GM18507 (cell line): ENCODE data around the gene NFYC.

ENCODE experiments used
- DNase-seq: peaks from one replicate; pipeline ENCODE4 v3.0.0; 2011; ENCODE audit warnings: low read depth; ENCODE audit not compliant: insufficient read length; ENCODE audit errors: extremely low spot score
- FAIRE-seq: peaks from 2 replicates; lab custom pipeline; 2011; peaks lifted over from hg19 to GRCh38; lab: Jason Lieb, UNC

NFYC gene

GRCh38 chr1:40788561-40789341 lies 97.2 kb downstream of the NFYC start:
- FAIRE-seq (no peak), DNase-seq (no peak)

GRCh38 chr1:40789342-40789598 lies 97.8 kb downstream of the NFYC start:
- no peak for FAIRE-seq
- no peak for DNase-seq

- FAIRE-seq (no peak), DNase-seq (no peak)
These were observed 98.3 kb downstream of the NFYC start for GRCh38 chr1:40789661-40790430.

- no peak for FAIRE-seq
- DNase-seq: no peak
These were observed 100.5 kb downstream of the NFYC start for GRCh38 chr1:40792036-40792435.

DNA sequence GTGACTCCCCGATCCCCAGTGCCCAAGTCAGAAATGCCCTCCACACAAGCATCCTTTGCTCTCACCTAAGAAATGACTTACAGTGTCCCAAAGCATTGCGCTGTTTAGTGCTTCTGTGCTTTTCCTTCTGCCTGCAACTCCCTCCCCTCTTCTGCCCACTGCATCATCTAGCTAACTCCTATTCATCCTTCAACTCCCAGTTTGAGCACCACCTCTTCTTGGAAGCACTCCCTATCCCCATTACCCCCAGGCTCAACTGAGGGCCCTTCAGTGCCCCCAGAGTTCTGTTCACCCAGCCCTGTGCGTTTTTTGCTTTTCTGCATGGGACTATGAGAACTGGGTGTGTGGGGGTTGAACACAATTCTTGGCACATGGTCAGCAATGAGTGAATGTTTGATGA lies 102.1 kb downstream of the NFYC start:
- DNase-seq (no peak), FAIRE-seq (no peak)

GRCh38 chr1:40794048-40794447 lies 102.5 kb downstream of the NFYC start:
- no peak for FAIRE-seq

GRCh38 chr1:40794974-40795715 lies 103.6 kb downstream of the NFYC start:
- peak; percentile 47 for FAIRE-seq
- no peak for DNase-seq

More at GRCh38 chr1:40794048-40794447, 102.5 kb downstream of the NFYC start:
- DNase-seq: no peak

- FAIRE-seq: peak; percentile 59
- DNase-seq: no peak
These were observed 104.5 kb downstream of the NFYC start for GRCh38 chr1:40795811-40796586.

DNA sequence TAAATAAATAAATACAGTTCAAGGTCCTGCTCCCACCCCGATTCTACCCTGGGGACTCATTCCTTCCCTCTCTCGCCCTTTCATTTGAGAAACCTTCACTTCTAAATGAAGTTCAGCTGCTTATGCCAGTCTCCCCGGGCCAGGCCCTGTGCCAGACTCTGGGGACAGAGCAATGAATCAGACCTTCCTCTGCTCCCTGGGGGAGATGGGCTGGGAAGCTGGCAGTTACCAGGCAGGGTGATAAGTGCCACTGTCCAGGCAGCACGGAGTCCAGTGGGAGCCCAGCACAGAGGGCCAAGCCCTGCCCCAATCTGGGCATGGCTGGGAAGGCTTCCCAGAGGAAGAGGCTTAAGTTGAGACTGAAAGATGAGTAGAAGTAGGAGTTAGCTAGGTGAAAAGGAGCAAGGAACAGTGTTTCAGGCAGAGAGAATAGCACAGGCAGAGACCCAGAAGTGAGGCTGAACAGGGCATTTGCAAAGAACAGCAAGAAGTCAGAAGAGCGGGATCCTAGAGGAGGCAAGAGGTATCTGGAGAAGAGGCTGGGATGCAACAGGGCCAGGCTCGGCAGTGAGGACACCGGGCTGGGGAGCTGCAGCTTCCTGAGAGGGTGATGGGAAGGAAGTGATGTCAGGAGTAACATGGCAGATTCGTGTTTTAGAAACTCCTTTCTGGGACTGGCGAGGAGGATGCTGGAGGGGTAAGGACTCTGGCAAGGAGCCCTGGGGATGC lies 105.6 kb downstream of the NFYC start:
- no peak for DNase-seq
- FAIRE-seq: no peak

DNA sequence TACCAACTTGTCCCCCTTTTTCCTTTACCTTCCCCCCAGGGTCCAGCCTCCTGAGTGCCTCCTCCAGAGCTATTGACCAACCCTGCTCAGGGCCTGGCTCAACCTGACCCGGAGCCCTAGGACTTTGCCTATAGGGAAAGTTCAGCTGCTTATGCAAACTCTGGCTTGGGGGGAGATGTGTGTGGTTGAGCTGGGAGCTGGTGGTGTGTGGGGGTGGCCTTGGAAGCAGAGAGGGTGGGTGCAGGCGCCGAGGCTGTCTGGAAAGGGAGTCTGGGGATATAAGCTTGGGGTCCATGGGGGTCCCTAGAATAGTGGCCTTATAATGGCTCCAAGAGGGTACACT lies 106.1 kb downstream of the NFYC start:
- FAIRE-seq: no peak
- no peak for DNase-seq

- no peak for FAIRE-seq
These were observed 107.1 kb downstream of the NFYC start for GRCh38 chr1:40798366-40799281.

GRCh38 chr1:40799351-40799867 lies 107.9 kb downstream of the NFYC start:
- no peak for FAIRE-seq

More at GRCh38 chr1:40798366-40799281, 107.1 kb downstream of the NFYC start:
- DNase-seq: no peak

GRCh38 chr1:40801742-40802077 lies 110.2 kb downstream of the NFYC start:
- no peak for FAIRE-seq

More at GRCh38 chr1:40799351-40799867, 107.9 kb downstream of the NFYC start:
- DNase-seq: no peak

GRCh38 chr1:40802078-40802741 lies 110.7 kb downstream of the NFYC start:
- FAIRE-seq (peak; percentile 67), DNase-seq (peak; percentile 84)

More at GRCh38 chr1:40801742-40802077, 110.2 kb downstream of the NFYC start:
- no peak for DNase-seq

GRCh38 chr1:40802742-40803113 lies 111.2 kb downstream of the NFYC start:
- no peak for FAIRE-seq
- no peak for DNase-seq

DNA sequence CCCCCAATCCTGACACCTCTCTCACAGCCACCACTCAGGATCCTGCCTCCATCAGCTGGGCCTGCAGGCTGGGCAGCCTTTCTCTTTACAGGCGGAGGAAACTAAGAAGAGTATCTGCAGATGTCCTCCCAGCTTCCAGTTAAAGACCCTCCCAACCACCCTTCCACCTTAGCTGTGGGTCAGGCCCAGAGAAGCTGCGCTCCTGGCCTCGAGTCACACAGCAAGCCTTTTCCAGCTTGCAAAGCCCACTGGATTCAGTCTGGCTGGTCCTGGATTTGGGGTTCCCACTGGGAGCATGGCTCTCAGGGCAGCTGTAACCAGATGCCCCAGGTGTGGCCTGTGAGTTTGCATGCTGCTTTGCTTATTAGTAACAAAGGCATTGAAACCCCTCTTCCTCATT lies 111.9 kb downstream of the NFYC start:
- no peak for DNase-seq
- no peak for FAIRE-seq

GRCh38 chr1:40803902-40804301 lies 112.4 kb downstream of the NFYC start:
- DNase-seq (no peak), FAIRE-seq (no peak)

DNA sequence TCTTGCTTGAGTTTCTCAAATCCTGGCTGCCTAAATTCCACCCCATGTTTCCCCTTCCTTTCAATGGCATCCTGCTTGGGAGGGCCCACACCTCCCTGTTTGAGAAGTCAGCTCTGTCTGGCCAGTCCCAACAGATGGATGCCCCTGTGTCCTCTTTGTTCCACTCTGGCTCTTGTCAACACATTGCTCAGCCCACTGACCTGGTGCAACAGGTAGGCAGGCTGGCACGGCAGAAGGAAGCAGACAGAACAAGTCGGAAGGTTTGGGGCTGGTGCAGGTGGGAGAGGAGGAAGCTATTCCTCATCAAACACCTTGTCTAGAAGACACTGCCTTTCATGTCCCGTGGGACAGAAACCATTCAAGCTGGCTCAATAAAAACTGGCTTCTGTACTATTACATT lies 114.7 kb downstream of the NFYC start:
- FAIRE-seq: no peak
- no peak for DNase-seq
